HG03378 (cell line): ENCODE results near the gene MMRN2.
"Not testable (repeated sequence)": the region's sequence is repeated elsewhere in the genome, so short reads cannot be mapped to it uniquely, and the experiment has no call there.

Experiments used
- ATAC-seq: cut with Tn5 transposase; IDR thresholded peaks from one replicate; pipeline ENCODE4 v1.9.1; 2021; ENCODE audit warnings: mild to moderate bottlenecking, moderate library complexity; ENCODE audit not compliant: unreplicated experiment

Gene MMRN2

DNA sequence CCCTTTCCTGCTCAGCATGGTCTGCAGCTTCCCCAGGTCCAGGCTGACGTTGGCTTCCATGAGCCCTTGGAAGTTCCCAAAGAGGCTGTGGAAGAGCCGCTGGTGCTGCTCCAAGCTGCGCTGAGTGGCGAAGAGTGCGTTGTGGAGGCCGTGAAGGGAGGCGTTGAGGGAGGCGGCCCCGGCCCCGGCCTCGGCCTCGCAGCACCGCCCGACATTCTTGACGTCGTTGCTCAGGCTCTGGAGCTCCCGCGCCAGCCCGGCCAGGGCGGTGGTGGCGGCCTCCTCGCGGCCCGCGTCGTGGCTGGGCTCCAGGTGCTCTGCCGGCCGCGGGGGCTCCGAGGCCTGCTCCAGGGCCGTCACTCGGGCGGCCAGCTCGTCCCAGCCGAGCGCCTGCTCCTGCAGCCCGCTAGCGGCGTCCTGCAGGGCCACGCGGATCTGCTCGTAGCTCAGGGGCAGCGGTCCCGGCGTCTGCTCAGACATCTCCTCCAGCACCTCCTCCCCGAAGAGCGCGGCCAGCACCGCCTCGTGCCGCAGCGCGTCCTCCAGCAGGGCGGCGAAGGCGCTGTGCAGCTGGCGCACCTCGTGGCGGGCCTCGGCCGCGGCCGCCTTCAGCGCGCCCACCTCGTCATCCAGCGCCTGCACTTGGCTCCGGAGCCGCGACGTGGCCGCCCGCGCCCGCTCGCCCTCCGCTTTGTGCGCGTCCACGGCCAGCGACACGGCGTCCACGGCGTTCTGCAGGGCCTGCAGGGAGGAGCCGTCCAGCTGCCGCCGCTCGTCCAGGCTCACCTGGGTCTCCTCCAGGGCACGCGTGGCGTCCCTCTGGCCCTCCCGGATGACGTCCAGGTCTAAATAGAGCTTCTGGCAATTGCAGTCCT is 14.7 kb downstream of the MMRN2 start:
- no peak for ATAC-seq

DNA sequence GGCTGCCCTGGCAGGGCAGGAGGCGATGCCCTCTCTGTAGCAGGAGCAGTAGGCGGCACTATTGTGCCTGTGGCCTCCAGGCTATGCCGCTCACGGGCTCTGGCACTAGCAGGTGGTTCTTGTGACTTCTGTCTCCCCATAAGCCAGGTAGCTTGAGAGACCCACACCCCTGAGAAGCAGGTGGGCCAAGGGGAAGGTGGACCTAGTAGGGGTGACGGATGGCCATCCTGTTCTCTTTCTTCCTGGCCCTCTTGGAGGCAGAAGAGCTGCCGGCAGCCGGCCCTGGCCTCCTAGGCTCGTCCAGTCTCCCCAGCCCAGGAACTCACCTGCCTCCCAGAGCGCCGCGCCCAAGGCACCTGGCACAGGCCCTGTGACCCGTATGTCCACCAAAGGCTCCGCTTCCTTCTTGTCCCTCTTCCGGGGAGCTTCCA is 15.4 kb downstream of the MMRN2 start:
- ATAC-seq = no peak

DNA sequence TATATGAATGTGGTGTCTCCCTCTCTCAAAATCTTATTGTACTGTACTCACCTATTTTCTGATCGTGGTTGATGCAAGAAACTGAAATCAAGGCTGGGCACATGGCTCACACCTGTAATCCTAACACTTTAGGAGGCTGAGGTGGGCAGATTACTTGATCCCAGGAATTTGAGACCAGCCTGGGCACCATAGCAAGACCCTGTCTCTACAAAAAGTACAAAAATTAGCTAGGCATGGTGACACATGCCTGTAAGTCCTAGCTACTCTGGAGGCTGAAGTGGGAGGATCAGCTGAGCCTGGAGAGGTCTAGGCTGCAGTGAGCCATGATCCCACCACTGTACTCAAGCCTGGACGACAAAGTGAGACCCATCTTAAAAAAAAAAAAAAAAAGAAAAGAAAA is 16.0 kb downstream of the MMRN2 start:
- no peak for ATAC-seq

DNA sequence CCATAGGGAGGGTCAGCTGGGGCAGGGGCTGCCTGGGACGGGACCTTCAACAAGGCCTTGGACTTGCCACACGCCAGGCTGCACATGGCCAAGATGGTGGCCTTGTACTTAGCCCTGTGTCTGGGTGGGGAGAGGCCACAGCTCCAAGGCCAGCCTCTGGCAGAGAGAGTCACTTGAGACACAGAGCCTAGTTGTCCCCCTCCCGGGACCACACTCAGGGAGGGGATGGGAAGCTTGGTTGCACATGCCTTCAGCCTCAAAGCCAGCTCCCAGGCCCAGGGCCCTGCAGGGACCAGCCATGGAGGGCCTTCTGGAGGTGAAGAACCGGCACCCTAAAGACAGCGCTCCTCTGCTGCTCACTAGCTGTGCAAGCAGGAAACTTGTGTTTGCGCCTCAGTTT is 16.7 kb downstream of the MMRN2 start:
- ATAC-seq = no peak

DNA sequence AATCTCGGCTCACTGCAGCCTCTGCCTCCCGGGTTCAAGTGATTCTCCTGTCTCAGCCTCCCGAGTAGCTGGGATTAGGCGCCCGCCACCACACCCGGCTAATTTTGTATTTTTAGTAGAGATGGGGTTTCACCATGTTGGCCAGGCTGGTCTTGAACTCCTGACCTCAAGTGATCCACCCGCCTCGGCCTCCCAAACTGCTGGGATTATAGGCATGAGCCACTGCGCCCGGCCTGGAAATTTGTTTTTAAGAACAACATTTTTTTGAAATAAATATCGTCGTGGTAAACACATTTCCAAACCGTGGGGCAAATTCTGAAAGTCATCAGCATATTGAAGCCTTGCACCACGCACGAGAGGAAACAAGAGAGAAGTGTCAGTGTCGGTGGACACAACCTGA is 17.3 kb downstream of the MMRN2 start:
- not testable (repeated sequence) for ATAC-seq

DNA sequence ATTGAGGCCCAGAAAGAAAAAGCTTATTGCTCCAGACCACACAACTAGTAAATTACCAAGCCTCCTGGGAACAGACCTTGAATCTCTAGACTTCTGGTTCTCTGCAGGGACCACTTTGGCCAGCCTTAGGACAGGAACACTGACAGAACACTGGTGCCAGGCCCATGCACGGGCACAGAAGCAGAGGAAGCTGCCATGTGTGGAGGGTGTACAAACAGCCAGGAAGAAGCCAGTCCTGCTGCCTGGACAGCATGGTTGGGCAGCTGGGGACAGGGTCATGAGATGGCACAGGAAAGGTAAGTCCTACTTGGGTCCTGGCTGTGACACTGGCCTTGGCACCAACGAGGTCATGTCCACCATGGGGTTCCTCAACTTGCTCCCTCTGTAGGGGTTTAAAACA is 19.2 kb downstream of the MMRN2 start:
- ATAC-seq = no peak

DNA sequence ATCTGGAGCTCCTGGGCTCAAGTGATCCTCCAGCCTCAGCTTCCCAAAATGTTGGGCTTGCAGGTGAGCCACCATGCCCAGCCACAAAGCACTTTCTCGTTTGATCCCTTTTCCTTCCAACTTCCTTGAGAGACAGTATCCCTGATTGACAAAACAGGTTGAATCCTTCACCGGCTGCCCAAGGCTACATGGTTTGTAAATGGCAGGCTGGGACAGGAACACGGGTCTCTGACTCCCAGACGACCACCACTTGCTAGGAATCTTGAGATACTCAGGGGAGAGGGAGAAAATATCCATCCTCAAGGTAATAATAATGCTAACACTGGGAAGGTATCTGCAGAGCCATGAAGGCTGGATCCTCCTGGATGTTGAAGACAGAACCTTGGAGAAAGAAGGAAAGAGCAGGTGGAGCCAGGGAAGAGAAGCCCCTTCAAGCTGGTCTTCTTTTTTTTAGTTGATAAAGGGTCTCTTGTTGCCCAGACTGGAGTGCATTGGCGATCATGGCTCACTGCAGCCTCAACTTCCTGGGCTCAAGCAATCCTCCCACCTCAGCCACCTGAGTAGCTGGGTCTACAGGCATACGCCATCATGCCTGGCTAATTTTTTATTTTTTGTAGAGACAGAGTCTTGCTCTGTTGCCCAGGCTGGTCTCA is 19.8 kb downstream of the MMRN2 start:
- no peak for ATAC-seq

DNA sequence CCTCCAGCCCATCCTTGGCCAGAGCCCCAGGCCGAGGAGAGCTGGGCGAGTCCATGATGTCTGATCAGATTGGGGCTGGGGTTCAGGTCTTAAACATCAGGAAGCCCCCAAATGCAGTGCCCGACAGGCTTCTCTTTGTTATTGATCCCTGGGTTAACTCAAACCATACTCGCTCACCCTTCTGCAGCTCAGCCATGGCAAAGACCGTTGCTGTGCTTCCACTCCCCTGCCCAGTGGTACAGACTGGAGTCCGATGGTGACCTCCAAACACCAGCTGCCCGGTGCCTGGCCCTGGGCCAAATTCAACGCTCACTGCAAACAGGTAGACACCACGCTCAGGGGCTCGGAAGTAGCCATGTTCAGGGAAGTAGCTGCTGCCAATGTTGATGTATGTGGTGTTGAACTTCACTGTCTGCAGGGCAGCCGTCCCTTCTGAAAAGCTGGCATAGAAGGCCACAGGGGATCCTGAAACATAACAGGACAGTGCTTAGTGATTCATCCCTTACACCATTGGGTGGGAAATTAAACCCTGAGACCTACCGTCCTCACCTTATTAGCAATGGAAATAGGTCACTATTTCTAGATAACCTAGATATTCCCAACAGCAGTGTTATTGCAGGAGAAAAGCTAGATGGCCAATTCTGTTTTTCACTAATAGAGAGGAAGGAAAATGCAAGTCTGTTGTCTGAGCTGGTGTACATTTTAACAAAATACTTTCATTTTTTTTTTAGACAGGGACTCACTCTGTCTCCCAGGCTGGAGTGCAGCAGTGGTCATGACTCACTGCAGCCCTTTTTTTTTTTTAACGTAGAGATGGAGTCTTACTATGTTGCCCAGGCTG is 20.5 kb downstream of the MMRN2 start:
- no peak for ATAC-seq

DNA sequence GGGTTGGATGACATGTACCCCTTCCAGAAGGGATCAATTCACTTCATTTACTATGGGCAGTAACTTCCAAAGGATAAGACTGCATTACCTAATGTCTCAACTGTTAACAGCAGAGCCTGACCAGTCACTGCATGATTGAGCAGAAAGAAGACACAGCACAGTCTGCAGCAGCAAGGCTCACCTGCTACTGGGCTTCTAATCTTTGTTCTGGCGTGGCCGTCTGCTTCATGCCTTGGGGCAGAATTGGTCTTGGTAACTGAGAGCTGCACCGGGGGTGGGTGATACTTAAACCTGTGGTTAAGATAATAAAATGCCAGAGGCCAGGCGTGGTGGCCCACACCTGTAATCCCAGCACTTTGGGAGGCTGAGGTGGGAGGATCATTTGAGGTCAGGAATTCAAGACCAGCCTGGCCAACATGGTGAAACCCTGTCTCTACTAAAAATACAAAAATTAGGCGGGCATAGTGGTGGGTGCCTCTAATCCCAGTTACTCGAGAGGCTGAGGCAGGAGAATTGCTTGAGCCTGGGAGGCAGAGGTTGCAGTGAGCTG is 23.2 kb downstream of the MMRN2 start:
- ATAC-seq = not testable (repeated sequence)

DNA sequence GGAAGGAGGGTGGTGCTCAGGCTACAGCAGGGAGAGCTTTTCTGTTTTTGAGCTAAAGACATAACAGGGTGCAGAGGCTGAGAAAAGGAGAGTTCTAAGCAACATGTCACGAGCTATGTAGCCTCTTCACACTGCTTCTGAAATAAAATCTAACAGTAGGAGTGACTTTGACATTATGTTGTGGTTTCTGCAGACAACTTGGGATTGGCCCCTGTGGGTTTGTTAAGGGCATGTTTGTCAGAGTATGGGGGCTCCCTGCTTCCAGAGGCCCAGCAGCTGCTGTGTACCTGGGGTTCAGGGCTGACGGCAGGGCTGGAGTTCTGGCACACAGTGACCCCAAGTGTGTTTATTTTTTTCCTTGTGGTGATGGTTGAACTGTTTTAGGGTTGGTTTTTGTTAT is 24.7 kb downstream of the MMRN2 start:
- ATAC-seq = no peak

DNA sequence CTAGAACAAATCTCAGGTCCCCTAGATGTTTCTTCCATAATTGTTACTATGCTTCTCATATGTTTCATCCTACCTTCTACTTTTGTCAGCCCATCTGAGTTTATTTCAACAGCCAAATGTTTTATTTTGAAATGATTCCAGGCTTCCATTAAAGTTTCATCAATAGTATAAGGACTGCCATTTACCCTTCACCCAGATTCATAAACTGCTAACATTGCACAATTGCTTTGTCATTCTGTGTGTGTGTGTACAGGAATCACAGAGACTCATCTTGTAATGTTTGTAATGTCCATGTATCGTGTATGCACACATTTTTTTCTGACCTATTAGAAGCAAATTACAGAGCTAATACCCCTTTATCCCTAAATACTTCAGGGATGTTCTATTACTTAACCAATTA is 25.5 kb downstream of the MMRN2 start:
- ATAC-seq = no peak

DNA sequence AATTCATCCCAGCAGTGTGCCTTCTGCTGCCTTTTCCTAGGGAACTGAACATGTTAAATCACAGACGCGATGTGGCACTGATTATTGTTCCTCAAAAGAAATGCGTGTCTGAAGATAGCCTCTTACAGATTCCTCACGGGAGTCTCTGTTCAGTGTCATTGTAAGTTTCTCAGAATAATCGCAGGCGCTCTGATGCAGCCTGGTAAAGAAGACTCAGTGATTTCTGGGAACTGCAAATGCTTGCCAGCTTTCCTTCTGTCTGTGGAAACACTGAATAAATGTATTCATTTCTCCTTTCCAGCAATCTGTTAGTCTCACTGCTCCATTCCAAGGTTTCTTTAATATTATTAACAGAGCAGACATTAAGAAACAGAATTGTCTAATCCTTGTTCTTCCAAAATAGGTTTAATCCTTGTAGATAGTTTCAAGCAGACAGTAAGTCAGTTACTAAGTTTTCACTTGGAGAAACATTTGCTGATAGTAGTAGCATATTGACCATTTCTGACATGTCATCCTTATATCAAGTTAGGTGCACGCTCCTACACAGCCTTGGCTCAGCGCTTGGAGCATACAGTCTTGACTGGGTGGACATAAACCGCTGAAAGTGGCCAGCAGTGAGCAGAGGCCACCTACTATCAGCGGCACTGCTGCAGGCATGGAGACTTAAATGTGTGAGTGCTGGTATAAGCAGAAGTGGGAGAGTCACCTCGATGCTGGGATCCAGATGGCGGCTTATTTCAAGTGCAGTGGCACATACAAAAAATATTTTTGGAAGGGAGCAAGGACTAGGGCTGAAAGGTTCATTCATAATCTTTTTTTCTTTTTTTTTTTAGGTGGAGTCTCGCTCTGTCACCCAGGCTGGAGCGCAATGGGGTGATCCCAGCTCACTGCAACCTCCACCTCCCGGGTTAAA is 27.7 kb downstream of the MMRN2 start:
- ATAC-seq = no peak

DNA sequence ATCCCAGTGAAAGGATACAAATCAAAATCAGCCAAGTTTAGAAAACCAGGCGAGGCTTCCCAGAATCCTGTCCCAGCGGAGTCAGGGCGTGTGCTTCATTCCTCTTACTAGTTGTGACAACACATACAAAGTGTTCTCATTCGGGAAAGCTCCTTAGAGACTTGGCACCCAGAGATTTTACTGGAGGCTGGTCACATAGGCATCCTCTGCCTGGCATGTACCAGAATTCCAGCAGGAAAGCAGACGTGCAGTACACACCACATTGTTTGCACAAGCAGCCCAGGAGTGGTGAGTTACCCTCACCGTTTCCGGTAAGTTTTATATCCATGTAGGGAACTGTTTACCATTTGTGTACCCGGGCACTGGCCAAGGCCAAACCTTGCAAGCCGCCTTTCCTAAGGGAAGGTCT is 34.9 kb downstream of the MMRN2 start:
- ATAC-seq = no peak

DNA sequence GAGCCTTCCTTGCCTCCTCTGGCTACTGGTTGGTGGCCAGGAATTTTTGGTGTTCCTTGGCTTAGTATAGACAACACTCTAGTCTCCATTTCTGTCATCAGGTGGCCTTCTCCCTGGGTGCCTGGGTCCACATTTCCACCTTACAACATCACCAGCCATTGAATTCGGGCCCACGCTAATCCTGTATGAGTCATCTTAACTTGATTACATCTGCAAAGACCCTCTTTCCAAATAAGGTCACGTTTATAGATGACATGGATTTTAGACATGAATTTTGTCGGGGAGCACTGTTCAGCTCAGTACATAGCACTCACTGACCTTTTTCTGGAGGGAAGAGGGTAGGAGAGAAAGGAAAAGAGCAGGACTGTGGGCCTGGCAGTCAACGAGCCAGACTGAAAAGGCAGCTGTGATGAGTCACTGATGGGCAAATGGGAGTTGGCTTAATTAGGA is 39.4 kb downstream of the MMRN2 start:
- no peak for ATAC-seq

DNA sequence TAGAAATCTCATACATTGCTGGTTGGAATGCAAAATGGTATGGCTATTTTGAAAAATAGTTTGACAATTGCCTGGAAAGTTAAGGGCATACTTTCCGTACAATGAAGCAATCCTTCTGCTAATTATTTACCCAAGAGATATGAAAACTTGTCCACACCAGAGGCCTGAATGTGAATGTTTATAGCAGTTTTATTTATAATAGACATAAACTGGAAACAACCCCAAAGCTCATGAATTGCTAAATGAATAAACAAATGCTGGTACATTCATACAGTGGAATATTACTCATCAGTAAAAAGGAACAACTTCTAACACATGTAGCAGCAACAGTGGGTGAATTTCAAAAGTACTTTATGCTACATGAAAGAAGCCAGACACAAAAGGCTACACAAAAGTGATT is 42.7 kb downstream of the MMRN2 start:
- ATAC-seq = no peak

DNA sequence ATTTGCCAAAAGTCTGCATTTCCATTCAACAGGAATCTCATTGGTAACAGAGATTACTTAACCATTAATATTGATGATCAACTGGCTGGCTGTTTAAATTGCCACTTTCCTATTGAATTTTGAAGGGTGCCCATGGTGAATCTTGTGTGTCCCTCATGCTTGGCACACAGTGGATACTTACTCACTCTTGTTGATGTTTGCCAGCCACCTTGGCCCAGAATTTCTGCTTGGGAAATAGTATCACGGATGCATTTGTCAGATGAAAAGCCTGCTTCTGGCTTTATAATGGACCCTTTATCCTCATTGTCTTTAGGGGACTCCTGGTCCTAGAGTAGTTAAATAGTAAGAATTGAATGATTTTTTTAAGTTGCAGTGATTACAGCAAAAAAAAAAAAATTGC is 52.0 kb downstream of the MMRN2 start:
- ATAC-seq = no peak

DNA sequence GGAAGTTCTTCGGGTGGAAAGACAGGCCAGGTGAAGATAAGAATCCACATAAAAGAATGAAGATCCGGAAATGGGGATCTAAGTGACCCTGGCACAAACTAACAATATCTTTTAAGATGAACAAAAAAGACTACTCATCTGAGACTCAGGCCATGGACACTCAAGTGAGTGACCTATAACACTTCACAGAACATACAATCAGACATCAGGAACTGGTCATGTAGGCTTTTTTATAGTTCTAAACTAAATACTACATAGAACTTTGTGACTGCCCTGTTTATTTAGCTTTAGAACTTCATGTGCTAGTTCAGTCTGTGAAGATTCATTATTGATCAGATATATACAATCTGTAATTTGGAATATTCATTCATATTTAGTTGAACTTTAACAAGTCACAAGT is 52.8 kb downstream of the MMRN2 start:
- no peak for ATAC-seq

DNA sequence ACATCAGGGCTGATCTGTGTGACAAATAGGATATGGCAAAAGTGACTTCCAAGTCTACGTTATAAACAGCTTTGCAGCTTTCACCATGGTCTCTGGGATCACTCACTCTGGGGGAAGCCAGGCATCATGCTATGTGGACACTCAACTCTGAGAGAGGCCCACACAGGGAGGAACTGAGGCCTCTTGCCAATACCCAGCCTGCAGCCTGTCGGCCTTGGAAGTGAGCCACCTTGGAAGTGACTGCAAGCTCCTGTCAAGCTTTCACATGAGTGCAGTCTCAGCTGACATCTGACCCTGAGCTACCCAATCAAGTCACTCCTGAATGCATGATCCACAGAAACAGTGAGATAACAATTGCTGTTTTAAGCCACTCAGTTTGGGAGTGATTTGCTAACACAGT is 56.5 kb downstream of the MMRN2 start:
- ATAC-seq = no peak

DNA sequence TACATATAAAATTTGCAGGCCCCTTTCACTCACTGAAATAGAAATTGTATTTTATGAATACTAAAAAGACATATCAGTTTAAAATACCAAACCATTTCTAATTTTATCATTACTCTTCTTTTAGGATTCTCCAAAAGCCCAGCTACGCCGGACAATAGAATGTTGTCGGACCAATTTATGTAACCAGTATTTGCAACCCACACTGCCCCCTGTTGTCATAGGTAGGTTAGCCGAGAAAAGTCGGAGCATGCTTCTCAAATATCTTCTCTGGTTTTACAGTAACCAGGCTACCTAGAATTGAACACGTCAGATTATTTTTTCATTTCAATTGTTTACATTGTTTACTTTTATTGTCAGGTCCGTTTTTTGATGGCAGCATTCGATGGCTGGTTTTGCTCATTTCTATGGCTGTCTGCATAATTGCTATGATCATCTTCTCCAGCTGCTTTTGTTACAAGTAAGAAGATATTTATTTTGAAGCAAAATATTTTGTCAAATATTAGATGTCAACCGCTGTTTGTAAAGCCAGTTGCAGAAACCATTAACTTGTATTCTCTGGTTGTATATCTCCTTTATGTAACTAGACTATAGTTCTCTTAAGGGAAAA is 57.6 kb downstream of the MMRN2 start:
- ATAC-seq = peak; percentile 55

DNA sequence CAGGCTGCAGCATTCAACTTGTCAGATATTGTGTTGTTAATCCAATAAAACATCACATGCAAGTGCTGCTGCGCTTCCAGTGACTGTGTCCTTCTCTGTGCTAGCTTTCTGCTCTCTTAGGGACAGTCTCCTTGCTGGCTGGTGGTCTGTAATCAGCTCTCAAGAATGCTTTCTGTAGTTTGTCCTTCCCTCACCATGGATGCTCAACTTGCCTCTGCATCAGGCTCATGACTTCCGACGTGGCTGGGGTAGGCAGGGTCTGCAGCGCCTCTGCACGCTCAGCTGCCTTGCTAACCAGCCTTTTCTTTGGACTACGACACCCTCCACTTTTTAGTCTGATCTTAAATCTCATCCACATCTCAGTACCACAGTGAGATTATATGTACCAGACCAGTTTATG is 58.3 kb downstream of the MMRN2 start:
- ATAC-seq = no peak
